HG03064 (cell line): ENCODE measurements around the gene ITGB5.
A peak's percentile ranks its signal among the peaks of the same experiment; 100 is the strongest.
"Not testable (repeated sequence)": the region's sequence is repeated elsewhere in the genome, so short reads cannot be mapped to it uniquely, and the experiment has no call there.

Source experiments
- ATAC-seq: cut with Tn5 transposase; IDR thresholded peaks from one replicate; pipeline ENCODE4 v1.9.1; 2021; ENCODE audit warnings: low read depth; ENCODE audit not compliant: unreplicated experiment

Gene ITGB5

DNA sequence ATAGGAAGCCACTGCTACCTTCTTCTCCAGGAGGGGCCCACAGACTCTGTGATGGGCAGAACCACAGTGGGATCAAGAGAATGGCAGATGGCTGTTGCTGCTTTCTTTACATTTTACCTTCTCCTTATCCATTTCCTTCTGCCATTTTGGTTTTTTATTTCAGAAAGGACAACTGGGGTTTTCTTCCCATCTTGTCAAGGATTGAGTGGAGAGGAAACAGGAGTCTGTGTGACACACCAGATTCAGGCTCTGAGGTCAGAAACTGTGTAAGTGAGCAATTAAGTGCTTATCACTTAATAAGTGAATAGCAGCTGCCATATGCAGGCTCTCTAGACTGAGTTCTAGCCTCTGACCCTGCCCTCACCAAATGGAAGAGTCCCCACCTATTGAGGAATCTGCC, 47.3 kb downstream of the ITGB5 start:
- no peak for ATAC-seq

DNA sequence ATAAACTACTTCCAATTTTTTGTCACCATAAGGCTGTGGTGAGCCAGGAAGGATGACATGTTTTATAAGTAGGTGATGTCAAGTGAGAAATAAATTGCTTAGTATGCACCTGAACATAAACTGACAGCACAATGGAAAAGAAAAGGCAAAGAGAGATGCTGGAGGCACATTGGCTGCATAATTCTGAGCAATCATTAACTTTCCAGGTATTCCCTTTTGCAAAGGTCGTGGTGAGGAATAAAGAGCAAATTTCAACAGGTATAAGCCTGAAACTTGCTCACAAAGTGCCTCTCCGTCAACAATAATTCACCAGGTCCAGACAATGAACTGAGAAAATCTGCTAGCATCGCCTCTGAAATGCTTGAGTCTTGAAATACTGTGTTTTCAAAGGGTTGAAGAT, 48.2 kb downstream of the ITGB5 start:
- ATAC-seq: no peak

DNA sequence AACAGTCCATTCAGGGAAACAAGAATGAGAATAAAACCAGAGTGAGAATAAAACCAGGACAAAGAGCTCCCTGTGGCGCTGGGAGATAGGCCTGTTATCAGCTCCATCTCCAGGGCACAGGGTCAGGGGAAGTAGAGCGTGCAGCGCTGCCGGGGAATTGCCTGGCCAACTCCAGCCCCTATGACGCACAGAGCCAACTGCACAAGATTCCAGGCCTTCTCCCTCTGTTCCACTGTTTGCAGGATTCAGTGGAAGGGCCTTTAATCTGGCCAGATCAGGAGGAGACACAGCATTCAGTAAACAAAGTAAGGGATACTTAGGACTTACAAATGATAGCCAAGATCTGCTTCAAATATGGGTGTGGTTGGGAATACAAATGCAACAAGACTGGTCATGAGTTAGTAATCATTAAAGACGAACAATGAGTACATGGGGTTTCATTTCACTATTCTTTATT, 49.4 kb downstream of the ITGB5 start:
- no peak for ATAC-seq

DNA sequence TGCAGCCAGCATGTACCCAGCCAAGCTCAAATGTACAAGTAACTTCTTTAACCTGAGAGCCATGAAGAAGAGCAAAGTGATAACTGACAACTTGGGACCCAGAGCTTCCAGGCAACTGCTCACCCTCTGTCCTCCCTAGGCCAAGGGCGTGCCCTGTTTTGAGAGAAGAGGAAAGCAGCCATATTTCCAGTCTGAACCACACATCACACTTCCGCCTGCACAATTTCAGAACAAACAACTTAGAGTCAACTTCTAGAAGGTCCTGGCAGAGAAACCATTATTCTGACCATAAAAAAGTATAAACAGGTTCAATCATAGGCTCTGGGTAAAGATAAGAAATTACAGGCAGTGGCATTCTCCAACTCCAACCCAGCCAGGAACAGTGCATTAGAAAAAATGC, 50.1 kb downstream of the ITGB5 start:
- ATAC-seq: no peak

DNA sequence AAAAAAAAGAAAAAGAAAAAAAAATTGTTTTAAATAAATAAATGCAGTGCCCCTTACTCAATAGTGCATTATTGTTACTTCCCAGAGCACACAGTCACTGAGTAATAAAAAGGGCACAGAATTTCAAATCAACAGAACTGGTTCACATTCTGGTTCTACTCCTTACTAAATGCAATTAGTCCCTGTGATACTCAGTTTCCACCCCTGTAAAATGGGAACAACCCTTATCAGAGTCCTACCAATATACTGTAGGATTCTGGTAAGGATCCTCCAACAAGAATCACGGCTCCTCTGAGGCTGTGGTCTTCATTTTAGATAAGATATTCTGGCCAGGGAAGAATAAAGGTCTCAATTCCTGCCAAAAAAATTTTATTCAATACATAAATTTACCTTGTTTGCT, 50.7 kb downstream of the ITGB5 start:
- no peak for ATAC-seq

DNA sequence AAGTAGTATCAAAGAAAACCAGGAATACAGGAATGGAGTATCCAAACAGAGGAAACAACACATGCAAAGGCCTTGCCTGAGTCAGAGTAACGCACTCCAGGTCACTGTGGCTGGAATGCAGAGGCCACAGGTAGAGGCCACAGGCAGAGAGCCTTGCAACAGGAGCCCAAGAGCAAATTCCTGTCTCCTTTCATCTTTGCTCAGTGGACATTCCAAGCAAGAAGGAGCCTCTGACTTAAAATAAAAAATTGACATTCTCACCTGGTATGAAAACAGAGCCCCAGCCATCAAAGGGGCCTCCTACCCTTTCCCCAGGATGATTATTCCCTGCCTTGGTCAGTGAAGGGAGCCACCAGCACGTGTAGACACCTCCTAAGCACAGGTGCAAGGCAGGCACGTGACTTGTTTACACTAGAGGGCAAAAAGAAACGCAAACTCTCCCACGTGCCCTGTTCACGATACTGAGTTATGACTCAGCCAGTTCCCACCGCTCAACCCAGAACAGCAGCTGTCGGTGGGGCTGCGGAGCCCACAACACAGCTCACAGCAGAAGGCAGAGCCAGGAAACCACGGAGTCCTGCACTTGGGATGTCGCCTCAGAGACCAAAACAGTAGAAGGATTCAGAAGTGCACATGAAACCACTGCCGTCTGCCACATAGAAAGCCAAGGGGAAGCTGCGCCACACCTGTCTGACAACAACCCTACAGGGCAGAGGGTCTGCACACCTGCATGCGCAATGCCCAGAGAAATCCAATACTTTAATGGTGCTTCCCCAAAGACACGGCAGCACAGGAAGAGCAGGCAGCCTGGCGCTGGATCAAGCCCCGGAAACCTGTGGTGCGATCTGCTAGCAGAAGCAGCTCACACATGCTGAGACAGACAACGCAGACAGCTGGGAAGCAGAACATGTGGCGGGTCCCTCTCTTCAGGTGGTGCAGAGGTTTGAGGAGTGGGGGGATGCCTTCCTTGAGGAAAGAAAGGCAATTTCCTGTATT, 52.1 kb downstream of the ITGB5 start:
- peak; percentile 89 for ATAC-seq

DNA sequence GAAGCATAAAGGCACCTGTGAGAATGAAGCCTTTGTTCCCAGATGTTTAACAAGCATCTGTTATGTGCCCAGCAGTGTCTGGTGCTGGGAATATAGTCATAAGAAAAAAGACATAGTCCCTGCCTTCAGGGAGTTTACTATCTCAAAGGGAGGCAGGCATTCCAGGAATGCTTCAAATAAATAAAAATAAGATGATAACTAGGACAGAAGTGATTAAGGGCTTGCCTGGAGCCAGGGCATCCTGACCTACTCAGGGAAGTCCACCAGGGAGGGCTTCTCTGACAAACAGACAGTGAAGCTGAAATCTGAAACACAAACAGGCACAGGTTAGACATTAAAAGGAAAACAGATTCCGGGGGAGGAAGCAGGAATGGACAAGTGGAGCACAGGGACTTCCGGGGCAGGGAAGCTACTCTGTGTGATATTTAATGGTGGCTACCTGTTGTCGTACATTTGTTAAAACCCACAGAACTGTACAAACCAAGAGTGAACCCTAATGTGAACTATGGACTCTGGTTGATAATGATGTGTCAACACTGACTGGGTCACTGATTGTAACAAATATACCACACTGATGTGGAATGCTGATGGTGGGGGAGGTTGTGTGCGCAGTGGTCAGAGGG, 53.3 kb downstream of the ITGB5 start:
- ATAC-seq: no peak

DNA sequence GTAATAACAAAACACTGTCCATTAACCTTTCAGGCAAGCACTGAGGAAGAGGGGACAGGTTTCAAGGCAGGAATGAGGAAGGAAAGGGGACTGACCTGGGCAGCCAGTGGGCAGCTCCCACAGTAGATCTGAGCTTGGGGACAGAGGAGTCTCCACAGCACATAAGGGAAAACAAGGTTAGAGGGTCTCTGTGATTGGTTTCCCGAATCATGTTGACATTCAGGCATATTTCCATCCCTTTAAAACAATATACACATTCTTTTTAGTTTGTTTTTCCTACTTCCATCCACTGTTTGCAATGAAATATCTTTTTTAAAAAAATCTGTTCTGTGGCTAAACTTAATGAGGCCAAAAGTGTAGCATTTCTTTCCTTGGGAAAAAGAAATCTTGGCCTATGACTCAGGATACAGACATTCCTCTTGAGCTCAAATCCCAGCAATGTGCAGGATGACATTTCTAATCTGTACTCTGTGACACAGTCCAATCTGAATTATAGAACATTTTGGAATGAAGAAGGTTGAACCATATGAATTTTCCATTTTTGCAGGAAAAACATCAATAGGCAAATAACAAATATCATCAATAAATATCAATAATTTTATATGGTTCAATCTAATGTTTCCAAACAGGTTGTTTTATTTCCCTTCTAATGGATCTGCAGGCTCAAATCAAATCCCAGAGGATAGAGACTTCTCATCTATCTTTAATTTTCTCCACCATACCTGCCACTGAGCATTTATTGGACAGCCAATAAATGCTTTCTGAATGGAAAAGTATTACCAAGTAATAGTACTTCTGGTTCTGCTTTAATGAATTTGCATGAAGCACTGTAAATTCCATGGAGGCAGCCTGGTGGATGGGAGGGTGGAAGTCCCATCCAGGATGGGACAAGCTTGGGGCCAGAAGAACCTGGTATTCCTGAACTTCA, 54.1 kb downstream of the ITGB5 start:
- ATAC-seq: no peak

DNA sequence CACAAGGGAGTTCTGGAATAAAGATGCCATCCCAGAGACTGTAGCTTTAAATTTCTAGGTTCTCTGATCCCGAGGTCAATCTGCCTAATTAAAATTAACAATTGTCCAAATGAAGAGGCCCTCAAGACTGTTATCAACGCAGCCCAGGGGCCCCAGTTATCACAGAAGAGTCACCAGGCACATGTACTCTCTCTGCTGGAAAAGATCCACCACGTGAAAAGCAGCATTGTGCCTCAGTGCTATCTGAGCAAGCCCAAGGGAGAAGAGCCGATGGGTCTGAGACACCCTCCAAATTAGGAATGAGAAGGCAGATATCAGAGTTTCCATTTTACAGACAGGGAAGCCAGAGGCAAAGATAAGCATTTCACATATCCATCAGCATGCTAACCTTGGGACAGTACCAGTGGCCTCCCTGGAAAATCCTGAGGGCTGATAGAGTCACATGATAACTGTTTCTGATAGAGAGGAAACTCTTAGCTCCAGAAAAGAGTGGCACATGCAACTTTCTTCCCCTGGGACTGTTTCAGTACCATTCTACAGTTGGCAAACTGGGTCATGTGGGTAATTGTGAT, 55.5 kb downstream of the ITGB5 start:
- no peak for ATAC-seq

DNA sequence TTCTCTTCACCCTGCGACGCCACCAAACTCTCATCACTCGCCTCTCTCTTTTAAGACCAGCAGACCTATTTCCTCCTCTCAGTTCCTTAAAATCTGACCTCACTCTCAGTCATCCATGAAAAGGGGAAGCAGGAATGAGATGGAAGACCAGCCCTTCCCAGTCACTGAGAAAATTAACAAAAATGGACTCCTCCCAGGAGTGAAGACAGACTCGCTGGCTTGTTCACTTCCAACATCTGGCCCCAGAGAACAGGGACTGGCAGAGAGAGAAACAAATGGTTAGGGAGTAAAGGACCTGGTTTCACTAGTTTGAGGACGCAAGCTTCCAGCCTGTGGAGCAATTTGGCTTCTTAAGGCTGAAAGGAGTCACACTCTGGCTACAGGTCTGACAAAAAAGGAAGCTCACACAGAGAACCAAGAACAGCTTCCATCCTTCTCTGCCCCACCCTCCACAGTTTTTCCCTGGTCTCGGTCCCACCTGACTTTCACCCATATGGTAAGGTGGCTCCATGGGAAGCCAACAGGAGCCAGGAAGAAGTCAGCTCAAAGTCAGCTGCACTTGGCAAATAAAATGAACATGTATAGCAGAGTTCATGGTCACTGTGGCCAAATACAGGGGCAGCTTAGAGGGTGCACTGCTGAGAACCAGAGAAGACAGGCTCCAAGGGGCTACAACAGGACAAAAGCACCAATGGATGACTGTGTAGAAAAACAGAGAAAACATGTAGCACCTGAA, 57.2 kb downstream of the ITGB5 start:
- ATAC-seq: no peak

DNA sequence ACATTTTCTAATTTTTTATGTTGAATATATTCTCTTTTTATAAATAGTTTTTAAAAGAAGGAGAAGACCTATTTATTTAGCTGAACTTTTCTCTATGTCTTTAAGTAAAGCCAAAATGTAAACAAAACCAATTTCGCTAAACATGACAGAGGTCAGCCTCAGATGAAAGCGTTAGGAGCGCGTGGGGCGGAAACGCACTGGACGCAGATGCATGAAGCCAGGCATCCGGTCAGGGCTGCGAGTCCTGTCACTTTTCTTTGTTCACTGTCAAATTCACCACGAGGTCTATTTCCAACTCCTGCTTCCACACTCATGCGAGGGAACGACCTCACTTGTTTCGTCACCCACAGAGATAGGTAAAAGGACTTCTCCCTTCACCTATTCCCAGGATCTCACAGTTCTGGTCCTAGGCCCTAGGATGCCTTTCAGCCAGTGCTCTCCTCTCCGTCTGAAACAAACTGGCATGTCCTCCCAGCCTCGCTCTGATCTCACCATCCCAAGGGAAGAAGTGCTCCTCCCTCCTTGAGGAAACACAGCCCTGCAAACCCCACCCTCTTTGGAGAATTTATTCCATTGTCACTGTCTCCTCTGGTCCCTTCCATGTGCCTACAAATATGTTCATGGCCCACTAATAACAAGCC, 57.9 kb downstream of the ITGB5 start:
- no peak for ATAC-seq

DNA sequence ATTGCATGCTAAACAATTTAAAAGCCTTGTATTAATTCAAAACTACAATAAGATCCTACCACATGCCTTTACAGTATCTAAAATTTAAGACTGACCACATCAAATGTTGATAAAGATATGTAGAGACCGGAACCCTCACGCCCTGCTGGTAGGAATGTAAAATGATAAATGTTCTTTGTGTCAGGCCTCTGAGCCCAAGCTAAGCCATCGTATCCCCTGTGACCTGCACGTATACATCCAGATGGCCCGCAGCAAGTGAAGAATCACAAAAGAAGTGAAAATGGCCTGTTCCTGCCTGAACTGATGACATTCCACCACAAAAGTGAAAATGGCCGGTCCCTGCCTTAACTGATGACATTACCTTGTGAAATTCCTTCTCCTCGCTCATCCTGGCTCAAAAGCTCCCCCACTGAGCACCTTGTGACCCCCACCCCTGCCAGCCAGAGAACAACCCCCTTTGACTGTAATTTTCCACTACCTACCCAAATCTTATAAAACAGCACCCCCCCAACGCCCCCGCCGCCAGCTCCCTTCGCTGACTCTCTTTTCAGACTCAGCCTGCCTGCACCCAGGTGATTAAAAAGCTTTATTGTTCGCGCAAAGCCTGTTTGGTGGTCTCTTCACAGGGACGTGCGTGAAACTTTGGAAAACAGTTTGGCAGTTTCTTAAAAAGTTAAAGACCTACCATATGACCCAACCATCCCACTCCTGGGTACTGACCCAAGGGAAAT, 59.5 kb downstream of the ITGB5 start:
- not testable (repeated sequence) for ATAC-seq

DNA sequence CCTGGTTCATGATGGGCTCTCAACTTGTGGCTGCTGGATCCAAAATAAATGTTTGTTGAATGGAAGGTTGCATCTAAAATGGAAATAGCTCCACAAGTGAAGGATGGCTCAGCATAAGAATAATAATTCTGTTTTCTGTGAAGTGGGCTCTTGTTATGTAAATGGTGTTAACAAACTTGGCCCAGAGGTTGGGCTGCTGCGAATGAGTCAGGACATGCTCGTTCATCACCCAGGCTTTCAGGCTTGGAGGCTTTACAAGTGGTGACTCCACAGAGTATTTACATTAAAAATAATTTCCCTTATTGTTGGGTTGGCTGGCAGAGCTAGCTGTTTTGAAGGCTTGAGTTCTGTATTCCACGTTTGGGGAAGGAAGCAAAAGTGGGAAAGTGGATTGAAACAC, 60.5 kb downstream of the ITGB5 start:
- no peak for ATAC-seq

DNA sequence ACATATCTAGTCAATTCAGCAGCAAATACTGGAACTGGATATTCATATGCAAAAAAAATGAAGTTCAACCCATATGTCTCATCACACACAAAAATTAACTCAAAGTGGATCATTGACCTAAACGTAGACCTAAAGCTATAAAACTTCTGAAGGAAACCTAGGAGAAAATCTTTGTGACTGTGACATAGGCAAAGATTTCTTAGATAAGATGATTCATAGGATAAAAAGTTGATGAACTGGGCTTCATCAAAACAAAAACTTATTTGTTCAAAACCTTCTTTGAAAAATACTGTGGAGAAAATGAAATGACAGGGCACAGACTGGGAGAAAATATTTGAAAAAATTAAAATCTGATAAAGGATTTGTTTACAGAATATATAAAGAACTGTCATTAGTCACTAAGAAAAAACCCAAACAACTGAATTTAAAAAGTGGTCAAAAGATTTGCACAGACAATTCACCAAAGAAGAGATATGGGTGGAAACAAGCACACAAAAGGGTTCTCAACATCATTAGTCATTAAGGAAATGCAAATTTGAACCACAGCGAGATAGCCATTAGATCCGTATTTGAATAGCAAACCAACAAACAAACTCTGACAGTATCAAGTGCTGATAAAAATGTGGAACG, 62.8 kb downstream of the ITGB5 start:
- no peak for ATAC-seq

DNA sequence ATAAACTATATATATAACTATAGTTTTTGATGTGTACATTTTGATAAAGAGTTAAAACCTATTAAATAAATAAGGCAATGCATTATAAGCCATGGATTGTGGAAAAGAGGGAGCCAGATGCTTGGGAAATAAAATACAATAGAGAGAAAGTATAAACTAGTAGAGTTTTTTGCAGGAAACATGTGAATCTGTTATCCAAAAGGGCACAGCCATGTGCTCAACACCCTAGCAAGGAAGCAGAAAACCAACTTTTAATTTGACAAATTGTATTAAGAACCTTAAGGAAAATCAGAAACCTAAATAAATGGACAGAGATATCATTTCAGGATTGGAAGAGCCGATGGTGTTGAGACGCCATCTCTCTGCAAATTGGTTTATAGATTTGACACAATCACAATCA, 63.5 kb downstream of the ITGB5 start:
- no peak for ATAC-seq

DNA sequence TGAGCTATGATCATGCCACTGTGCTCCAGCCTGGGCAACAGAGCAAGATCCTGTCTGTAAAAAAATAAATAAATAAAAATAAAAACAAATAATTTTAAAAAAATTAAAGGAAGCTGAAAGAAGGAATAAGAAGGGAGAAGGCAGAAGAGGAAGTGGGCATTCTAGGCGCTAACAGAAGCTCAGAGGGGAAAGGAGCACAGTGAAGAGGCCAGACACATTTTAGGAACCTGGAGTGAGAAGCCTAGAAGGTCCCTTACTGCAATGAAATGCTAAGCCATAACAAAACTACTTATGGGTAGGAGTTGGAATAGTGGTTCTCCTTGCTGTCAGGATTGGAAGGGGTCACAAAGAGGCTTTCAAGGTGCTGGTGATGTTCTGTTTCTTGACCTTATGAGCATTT, 64.0 kb downstream of the ITGB5 start:
- no peak for ATAC-seq

DNA sequence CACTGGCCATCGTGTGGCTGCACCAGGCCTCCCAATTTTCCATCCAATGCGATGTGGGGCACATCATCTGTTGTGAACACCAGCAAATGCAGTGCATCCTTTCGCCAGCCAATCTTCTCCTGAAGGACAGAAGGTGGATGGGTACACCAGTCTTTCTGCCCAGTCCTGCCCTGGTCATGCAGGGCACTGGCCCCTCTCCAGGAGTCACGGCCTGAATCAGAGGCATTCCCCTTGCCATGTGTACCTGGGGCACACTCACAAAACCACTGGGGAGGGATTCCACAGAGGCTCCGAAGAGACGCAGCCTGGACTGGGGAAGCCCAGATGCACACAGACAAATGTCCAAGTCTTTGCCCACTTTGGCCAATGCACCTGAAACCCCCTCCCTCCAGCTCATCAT, 65.8 kb downstream of the ITGB5 start:
- no peak for ATAC-seq

DNA sequence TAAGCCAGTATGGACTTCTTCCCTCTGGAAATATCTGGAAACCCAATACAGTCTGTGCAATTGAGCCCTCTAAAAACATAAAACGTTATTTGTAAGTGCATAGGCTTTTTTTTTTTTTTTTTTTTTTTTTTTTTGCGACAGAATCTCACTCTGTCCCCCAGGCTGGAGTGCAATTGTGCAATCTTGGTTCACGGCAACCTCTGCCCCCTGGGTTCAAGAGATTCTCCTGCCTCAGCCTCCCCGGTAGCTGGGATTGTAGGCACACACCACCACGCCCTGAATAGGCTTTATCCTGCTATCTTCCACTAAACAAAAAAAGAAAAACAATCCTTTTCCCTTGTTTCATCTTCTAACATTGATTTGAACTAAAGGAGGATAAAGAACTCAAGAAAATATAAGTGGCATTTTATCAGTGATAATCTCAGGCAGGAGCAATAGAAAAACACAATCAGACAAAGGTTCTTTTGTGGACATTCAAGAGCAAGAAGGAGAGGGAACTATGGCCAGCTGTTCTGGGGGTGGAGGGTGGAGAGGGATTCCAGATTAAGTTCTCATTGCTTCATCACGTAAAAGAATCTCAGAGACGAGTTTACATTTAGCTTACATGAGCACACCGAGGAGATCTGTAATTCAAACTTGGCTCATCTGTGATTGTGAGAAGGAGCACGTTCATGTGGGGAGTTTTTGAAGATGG, 68.6 kb downstream of the ITGB5 start:
- ATAC-seq: no peak
